Measurements from ENCODE around the gene EEIG1. TPM values are rescaled to one million over a fixed set of nuclear protein-coding genes. Genes with fewer than 3 reads are reported as not detected.

Gene EEIG1
- total and polyA plus RNA-seq, 2 experiments from 2014 or later: 11.2 to 22.4 TPM

DNA sequence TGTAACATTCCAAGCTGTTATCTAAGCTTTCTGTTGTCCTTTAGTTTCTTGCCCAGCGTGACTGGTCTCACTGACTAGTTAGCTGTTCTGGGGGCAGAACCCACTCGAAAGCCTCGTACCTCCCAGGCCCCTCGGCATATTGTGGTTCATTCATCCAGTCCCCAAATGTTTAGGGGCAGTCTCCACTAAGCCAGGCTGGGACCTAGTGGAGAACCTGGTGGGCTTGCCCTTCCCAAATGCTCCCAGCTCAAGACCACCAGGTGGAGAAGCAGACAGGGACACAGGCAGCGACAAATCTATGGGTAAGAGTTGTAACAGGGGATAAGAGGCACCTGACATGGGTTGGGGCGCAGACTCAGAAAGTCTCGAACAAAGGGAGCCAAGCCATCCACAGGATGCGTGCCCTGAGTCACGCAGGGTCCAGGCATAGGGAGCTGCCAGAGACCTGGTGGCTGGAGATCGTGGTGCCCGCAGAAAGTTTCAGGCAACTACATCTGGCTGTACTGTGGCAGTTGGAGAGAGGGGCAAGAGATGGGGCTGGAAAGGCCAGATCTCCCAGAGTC, 851 bp upstream of the EEIG1 start (continued):
- TF ChIP-seq, protein P1, sequence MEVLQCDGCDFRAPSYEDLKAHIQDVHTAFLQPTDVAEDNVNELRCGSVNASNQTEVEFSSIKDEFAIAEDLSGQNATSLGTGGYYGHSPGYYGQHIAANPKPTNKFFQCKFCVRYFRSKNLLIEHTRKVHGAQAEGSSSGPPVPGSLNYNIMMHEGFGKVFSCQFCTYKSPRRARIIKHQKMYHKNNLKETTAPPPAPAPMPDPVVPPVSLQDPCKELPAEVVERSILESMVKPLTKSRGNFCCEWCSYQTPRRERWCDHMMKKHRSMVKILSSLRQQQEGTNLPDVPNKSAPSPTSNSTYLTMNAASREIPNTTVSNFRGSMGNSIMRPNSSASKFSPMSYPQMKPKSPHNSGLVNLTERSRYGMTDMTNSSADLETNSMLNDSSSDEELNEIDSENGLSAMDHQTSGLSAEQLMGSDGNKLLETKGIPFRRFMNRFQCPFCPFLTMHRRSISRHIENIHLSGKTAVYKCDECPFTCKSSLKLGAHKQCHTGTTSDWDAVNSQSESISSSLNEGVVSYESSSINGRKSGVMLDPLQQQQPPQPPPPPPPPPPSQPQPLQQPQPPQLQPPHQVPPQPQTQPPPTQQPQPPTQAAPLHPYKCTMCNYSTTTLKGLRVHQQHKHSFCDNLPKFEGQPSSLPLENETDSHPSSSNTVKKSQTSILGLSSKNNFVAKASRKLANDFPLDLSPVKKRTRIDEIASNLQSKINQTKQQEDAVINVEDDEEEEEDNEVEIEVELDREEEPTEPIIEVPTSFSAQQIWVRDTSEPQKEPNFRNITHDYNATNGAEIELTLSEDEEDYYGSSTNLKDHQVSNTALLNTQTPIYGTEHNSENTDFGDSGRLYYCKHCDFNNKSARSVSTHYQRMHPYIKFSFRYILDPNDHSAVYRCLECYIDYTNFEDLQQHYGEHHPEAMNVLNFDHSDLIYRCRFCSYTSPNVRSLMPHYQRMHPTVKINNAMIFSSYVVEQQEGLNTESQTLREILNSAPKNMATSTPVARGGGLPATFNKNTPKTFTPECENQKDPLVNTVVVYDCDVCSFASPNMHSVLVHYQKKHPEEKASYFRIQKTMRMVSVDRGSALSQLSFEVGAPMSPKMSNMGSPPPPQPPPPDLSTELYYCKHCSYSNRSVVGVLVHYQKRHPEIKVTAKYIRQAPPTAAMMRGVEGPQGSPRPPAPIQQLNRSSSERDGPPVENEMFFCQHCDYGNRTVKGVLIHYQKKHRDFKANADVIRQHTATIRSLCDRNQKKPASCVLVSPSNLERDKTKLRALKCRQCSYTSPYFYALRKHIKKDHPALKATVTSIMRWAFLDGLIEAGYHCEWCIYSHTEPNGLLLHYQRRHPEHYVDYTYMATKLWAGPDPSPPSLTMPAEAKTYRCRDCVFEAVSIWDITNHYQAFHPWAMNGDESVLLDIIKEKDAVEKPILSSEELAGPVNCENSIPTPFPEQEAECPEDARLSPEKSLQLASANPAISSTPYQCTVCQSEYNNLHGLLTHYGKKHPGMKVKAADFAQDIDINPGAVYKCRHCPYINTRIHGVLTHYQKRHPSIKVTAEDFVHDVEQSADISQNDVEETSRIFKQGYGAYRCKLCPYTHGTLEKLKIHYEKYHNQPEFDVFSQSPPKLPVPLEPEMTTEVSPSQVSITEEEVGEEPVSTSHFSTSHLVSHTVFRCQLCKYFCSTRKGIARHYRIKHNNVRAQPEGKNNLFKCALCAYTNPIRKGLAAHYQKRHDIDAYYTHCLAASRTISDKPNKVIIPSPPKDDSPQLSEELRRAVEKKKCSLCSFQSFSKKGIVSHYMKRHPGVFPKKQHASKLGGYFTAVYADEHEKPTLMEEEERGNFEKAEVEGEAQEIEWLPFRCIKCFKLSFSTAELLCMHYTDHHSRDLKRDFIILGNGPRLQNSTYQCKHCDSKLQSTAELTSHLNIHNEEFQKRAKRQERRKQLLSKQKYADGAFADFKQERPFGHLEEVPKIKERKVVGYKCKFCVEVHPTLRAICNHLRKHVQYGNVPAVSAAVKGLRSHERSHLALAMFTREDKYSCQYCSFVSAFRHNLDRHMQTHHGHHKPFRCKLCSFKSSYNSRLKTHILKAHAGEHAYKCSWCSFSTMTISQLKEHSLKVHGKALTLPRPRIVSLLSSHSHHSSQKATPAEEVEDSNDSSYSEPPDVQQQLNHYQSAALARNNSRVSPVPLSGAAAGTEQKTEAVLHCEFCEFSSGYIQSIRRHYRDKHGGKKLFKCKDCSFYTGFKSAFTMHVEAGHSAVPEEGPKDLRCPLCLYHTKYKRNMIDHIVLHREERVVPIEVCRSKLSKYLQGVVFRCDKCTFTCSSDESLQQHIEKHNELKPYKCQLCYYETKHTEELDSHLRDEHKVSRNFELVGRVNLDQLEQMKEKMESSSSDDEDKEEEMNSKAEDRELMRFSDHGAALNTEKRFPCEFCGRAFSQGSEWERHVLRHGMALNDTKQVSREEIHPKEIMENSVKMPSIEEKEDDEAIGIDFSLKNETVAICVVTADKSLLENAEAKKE (CRISPR knock-in tag; IDR thresholded peaks at IDR 0.05): no peak
- TF ChIP-seq POLR2AphosphoS5 (IDR thresholded peaks at IDR 0.05; ENCODE audit: low read depth): no peak
- TF ChIP-seq, protein P2, sequence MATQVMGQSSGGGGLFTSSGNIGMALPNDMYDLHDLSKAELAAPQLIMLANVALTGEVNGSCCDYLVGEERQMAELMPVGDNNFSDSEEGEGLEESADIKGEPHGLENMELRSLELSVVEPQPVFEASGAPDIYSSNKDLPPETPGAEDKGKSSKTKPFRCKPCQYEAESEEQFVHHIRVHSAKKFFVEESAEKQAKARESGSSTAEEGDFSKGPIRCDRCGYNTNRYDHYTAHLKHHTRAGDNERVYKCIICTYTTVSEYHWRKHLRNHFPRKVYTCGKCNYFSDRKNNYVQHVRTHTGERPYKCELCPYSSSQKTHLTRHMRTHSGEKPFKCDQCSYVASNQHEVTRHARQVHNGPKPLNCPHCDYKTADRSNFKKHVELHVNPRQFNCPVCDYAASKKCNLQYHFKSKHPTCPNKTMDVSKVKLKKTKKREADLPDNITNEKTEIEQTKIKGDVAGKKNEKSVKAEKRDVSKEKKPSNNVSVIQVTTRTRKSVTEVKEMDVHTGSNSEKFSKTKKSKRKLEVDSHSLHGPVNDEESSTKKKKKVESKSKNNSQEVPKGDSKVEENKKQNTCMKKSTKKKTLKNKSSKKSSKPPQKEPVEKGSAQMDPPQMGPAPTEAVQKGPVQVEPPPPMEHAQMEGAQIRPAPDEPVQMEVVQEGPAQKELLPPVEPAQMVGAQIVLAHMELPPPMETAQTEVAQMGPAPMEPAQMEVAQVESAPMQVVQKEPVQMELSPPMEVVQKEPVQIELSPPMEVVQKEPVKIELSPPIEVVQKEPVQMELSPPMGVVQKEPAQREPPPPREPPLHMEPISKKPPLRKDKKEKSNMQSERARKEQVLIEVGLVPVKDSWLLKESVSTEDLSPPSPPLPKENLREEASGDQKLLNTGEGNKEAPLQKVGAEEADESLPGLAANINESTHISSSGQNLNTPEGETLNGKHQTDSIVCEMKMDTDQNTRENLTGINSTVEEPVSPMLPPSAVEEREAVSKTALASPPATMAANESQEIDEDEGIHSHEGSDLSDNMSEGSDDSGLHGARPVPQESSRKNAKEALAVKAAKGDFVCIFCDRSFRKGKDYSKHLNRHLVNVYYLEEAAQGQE (IDR thresholded peaks at IDR 0.05; ENCODE audit: unreplicated experiment): no peak
- TF ChIP-seq JUNB (IDR thresholded peaks at IDR 0.05; ENCODE audit: unreplicated experiment): no peak
- no peak for TF ChIP-seq STAT1 (IDR thresholded peaks at IDR 0.05; ENCODE audit: unreplicated experiment)
- TF ChIP-seq CREB1 (CRISPR knock-in tag; IDR thresholded peaks at IDR 0.05; ENCODE audit: low read depth): no peak
- no peak for TF ChIP-seq EZH2 (IDR thresholded peaks at IDR 0.05; ENCODE audit: low read depth, unreplicated experiment)
- TF ChIP-seq ZNF114 (CRISPR knock-in tag; IDR thresholded peaks at IDR 0.05): no peak
- TF ChIP-seq, protein P3, sequence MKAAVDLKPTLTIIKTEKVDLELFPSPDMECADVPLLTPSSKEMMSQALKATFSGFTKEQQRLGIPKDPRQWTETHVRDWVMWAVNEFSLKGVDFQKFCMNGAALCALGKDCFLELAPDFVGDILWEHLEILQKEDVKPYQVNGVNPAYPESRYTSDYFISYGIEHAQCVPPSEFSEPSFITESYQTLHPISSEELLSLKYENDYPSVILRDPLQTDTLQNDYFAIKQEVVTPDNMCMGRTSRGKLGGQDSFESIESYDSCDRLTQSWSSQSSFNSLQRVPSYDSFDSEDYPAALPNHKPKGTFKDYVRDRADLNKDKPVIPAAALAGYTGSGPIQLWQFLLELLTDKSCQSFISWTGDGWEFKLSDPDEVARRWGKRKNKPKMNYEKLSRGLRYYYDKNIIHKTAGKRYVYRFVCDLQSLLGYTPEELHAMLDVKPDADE (IDR thresholded peaks at IDR 0.05): no peak
- TF ChIP-seq ZNF331 (CRISPR knock-in tag; IDR thresholded peaks at IDR 0.05; ENCODE audit: low read depth): no peak
